HepG2 (cell line): ENCODE results near the gene MRPL51. TPM values are rescaled to one million over a fixed set of nuclear protein-coding genes. Genes with fewer than 3 reads are reported as not detected.

Source experiments
- ESRRA ChIP-seq: sonication (generic); formaldehyde crosslinking; IDR thresholded peaks from 2 replicates; pipeline ENCODE4 v1.5.1; 2020; ENCODE audit warnings: mild to moderate bottlenecking, low read depth, missing genetic modification reagents
- FUBP1 ChIP-seq: sonication (generic); formaldehyde crosslinking; IDR thresholded peaks from 2 replicates; pipeline ENCODE4 v1.5.1; 2020; ENCODE audit warnings: missing genetic modification reagents, mild to moderate bottlenecking, borderline replicate concordance
- GPN1 ChIP-seq: sonication (generic); formaldehyde crosslinking; IDR thresholded peaks from 2 replicates; pipeline ENCODE4 v1.5.1; 2020; ENCODE audit warnings: missing genetic modification reagents, borderline replicate concordance
- HDAC6 ChIP-seq: fragments of 200-600 bp; sonication (generic); IDR thresholded peaks from 2 replicates; pipeline ENCODE4 v1.7.0; 2017; ENCODE audit warnings: mild to moderate bottlenecking, antibody characterized with exemption, low read length, low read depth
- ISL2 ChIP-seq: sonication (generic); formaldehyde crosslinking; IDR thresholded peaks from 2 replicates; pipeline ENCODE4 v1.5.0; 2020; ENCODE audit warnings: missing genetic modification reagents
- KLF16 ChIP-seq, 2 experiments: sonication (generic) in 1 of 2; formaldehyde crosslinking in 1 of 2; IDR thresholded peaks; 2 replicates each; pipeline versions ENCODE4 v1.6.1 to v1.8.0; 2016 to 2023; ENCODE audit warnings: missing genetic modification reagents in 2 of 2, missing compliant biosample characterization in 1 of 2
- MIXL1 ChIP-seq: IDR thresholded peaks from 2 replicates; pipeline ENCODE4 v1.6.1; 2016
- NCOA5 ChIP-seq: sonication (generic); formaldehyde crosslinking; IDR thresholded peaks from 2 replicates; pipeline ENCODE4 v1.4.0; 2020; ENCODE audit warnings: missing genetic modification reagents
- NCOR1 ChIP-seq: fragments of 200-600 bp; sonication (generic); IDR thresholded peaks from 2 replicates; pipeline ENCODE4 v1.7.0; 2017; ENCODE audit warnings: antibody characterized with exemption, low read length, borderline replicate concordance
- POLR2AphosphoS5 ChIP-seq: IDR thresholded peaks from 2 replicates; pipeline ENCODE4 v1.6.1; 2012; ENCODE audit warnings: low read depth, low read length
- PRDM4 ChIP-seq: sonication (generic); formaldehyde crosslinking; IDR thresholded peaks from 2 replicates; pipeline ENCODE4 v1.9.0; 2021; ENCODE audit warnings: missing genetic modification reagents, borderline replicate concordance
- RNF2 ChIP-seq: fragments of 450-650 bp; conservative IDR thresholded peaks from 2 replicates; pipeline ENCODE4 v1.6.1; 2016; ENCODE audit warnings: low read depth
- TBP ChIP-seq: sonication (generic); formaldehyde crosslinking; IDR thresholded peaks from 2 replicates; pipeline ENCODE4 v1.5.0; 2020; ENCODE audit warnings: missing genetic modification reagents
- TCF12 ChIP-seq, 2 experiments: fragments of 450-650 bp in 1 of 2; sonication (generic) in 1 of 2; formaldehyde crosslinking in 1 of 2; IDR thresholded peaks; 2 replicates each; pipeline versions ENCODE4 v1.6.1 to v1.8.0; 2017 to 2022; ENCODE audit warnings: antibody characterized with exemption in 1 of 2, mild to moderate bottlenecking in 1 of 2, missing genetic modification reagents in 1 of 2, moderate library complexity in 1 of 2
- TEAD3 ChIP-seq: optimal IDR thresholded peaks from 2 replicates; pipeline ENCODE3; 2016; ENCODE audit warnings: borderline replicate concordance
- ZMAT5 ChIP-seq: sonication (generic); formaldehyde crosslinking; IDR thresholded peaks from 2 replicates; pipeline ENCODE4 v1.5.0; 2020; ENCODE audit warnings: mild to moderate bottlenecking, low read depth, missing genetic modification reagents, borderline replicate concordance
- ZMYM3 ChIP-seq: sonication (generic); formaldehyde crosslinking; IDR thresholded peaks from 2 replicates; pipeline ENCODE4 v1.5.1; 2020; ENCODE audit warnings: mild to moderate bottlenecking, missing genetic modification reagents
- ZNF124 ChIP-seq: sonication (generic); formaldehyde crosslinking; IDR thresholded peaks from 2 replicates; pipeline ENCODE4 v1.4.0; 2020; ENCODE audit warnings: missing genetic modification reagents
- ZNF546 ChIP-seq: sonication (generic); formaldehyde crosslinking; conservative IDR thresholded peaks from 2 replicates; pipeline ENCODE4 v1.8.1; 2023; ENCODE audit warnings: mild to moderate bottlenecking, missing genetic modification reagents
- ZNF572 ChIP-seq: sonication (generic); formaldehyde crosslinking; IDR thresholded peaks from 2 replicates; pipeline ENCODE4 v1.5.1; 2020; ENCODE audit warnings: mild to moderate bottlenecking, missing genetic modification reagents
- ZNF703 ChIP-seq: sonication (generic); formaldehyde crosslinking; IDR thresholded peaks from 2 replicates; pipeline ENCODE4 v1.5.1; 2020; ENCODE audit warnings: missing genetic modification reagents, mild to moderate bottlenecking, moderate library complexity, borderline replicate concordance
- ZNF746 ChIP-seq: sonication (generic); formaldehyde crosslinking; IDR thresholded peaks from 2 replicates; pipeline ENCODE4 v1.8.0; 2022; ENCODE audit warnings: mild to moderate bottlenecking, missing genetic modification reagents
- polyA plus RNA-seq, 8 experiments: library from polyadenylated mRNA; depleted of rRNA in 3 of 8; stranded (reverse) in 7 of 8; unstranded in 1 of 8; fragments of >200 nt; fragmentation: Illumina TruSeq in 4 of 8; extraction: Trizol in 4 of 8; gene quantifications; 2 replicates each; pipeline versions ENCODE4 v1.2.1 to v1.2.3, GENCODE V29; 2011 to 2016; ENCODE audit warnings: low read depth in 4 of 8, missing spikeins in 1 of 8, mixed read lengths in 1 of 8; ENCODE audit not compliant: insufficient read depth in 1 of 8
- total RNA-seq, 5 experiments: library from RNA; depleted of rRNA; stranded (reverse); fragments of >200 nt; fragmentation: Illumina TruSeq; extraction: Trizol; gene quantifications; 2 replicates each; pipeline ENCODE4 v1.2.3, GENCODE V29; 2016; ENCODE audit warnings: low read depth in 1 of 5
- TF ChIP-seq, protein P1 (sequence below): IDR thresholded peaks from 2 replicates; pipeline ENCODE4 v1.6.1; 2012; ENCODE audit warnings: inconsistent platforms
- TF ChIP-seq, protein P2 (sequence below): sonication (generic); formaldehyde crosslinking; IDR thresholded peaks from 2 replicates; pipeline ENCODE4 v1.8.1; 2023; ENCODE audit warnings: mild to moderate bottlenecking, inconsistent platforms, moderate library complexity, missing genetic modification reagents, borderline replicate concordance

MRPL51 gene
- total and polyA plus RNA-seq, 2 of the 13 experiments (the other 11 are each of a cell fraction or from before 2014, with no cell fraction given), result 64.8 to 278 TPM

- TF ChIP-seq FUBP1 (CRISPR knock-in tag) (no peak), TBP (CRISPR knock-in tag) (no peak), KLF16 (CRISPR knock-in tag; IDR thresholded peaks at IDR 0.05) (peak in 1 of 2 experiments; percentile 90; a peak in 2 of 4 replicates), POLR2AphosphoS5 (peak; percentile 98), ESRRA (no peak; the same call in 1 of the 2 replicates), MIXL1 (CRISPR knock-in tag) (peak; percentile 54), ZMYM3 (no peak), ISL2 (CRISPR knock-in tag) (peak; percentile 29; the same call in 1 of the 2 replicates), ZMAT5 (CRISPR knock-in tag) (no peak), PRDM4 (no peak), HDAC6 (no peak), ZNF124 (CRISPR knock-in tag) (no peak; the same call in 1 of the 2 replicates), ZNF546 (CRISPR knock-in tag) (no peak), TCF12 (IDR thresholded peaks at IDR 0.05) (no peak), TCF12 (CRISPR knock-in tag; IDR thresholded peaks at IDR 0.05) (0 out of 2 replicates have a peak, but pooled peaks have one; percentile 51), NCOR1 (no peak), TEAD3 (CRISPR knock-in tag) (peak; percentile 56), NCOA5 (no peak), GPN1 (CRISPR knock-in tag) (no peak; the same call in 1 of the 2 replicates), ZNF703 (CRISPR knock-in tag) (no peak), RNF2 (no peak; the same call in 1 of the 2 replicates), ZNF746 (0 out of 2 replicates have a peak, but pooled peaks have one; percentile 54), ZNF572 (CRISPR knock-in tag) (no peak)
- TF ChIP-seq, protein P1, sequence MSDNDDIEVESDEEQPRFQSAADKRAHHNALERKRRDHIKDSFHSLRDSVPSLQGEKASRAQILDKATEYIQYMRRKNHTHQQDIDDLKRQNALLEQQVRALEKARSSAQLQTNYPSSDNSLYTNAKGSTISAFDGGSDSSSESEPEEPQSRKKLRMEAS, result peak; percentile 70; the same call in 1 of the 2 replicates
- TF ChIP-seq, protein P2, sequence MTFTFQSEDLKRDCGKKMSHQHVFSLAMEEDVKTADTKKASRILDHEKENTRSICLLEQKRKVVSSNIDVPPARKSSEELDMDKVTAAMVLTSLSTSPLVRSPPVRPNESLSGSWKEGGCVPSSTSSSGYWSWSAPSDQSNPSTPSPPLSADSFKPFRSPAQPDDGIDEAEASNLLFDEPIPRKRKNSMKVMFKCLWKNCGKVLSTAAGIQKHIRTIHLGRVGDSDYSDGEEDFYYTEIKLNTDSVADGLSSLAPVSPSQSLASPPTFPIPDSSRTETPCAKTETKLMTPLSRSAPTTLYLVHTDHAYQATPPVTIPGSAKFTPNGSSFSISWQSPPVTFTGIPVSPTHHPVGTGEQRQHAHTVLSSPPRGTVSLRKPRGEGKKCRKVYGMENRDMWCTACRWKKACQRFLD (CRISPR knock-in tag), result peak; percentile 72; the same call in 1 of the 2 replicates
These were observed 22.5 kb downstream of the MRPL51 start, which contains the start of gene VAMP1 (continued) for GRCh38 chr12:6470375-6471163.
